Fibroblast of pulmonary artery (primary cell): ENCODE data around the gene CERS1.

Experiments
- DNase-seq: peaks from one replicate; pipeline ENCODE4 v3.0.0-alpha.2; 2010; ENCODE audit warnings: low read depth
- H3K4me3 ChIP-seq: replicated peaks from 2 replicates; pipeline ENCODE4 v1.5.1; 2011; ENCODE audit warnings: low read depth, mild to moderate bottlenecking, control low read depth, low read length, moderate library complexity
- TF ChIP-seq, protein P1 (sequence below): IDR thresholded peaks from 2 replicates; pipeline ENCODE4 v1.5.1; 2011; ENCODE audit warnings: mild to moderate bottlenecking, control low read depth, low read length, inconsistent platforms; ENCODE audit errors: missing control alignments

CERS1 gene

DNA sequence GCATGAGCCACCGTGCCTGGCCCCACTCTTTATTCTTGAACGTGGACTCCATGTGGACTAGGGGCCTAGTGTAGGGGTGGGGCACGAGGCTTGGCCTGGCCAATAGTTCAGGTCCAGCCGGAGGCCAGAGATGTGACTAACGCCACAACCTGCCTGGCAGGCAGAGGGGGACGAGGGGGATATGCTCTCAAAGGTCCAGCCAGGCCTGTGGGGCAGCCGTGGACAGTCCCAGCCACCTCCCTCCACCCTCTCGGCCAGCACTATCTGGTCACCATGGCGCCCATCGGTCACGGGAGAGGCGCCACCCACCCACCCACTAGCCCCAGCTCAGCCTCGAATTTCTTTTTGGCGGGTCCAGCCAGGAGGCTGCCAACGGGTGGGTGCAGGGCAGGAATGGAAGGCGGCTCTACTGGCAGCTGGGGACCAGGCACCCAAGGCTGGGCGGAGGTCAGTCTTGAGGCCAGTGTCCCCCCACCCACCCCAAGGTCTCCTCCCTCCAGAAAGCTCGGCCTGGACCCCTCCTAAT lies 2.2 kb upstream of the CERS1 start:
- TF ChIP-seq, protein P1, sequence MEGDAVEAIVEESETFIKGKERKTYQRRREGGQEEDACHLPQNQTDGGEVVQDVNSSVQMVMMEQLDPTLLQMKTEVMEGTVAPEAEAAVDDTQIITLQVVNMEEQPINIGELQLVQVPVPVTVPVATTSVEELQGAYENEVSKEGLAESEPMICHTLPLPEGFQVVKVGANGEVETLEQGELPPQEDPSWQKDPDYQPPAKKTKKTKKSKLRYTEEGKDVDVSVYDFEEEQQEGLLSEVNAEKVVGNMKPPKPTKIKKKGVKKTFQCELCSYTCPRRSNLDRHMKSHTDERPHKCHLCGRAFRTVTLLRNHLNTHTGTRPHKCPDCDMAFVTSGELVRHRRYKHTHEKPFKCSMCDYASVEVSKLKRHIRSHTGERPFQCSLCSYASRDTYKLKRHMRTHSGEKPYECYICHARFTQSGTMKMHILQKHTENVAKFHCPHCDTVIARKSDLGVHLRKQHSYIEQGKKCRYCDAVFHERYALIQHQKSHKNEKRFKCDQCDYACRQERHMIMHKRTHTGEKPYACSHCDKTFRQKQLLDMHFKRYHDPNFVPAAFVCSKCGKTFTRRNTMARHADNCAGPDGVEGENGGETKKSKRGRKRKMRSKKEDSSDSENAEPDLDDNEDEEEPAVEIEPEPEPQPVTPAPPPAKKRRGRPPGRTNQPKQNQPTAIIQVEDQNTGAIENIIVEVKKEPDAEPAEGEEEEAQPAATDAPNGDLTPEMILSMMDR, result no peak
- DNase-seq, result no peak
- no peak overlapping the region for H3K4me3 ChIP-seq

DNA sequence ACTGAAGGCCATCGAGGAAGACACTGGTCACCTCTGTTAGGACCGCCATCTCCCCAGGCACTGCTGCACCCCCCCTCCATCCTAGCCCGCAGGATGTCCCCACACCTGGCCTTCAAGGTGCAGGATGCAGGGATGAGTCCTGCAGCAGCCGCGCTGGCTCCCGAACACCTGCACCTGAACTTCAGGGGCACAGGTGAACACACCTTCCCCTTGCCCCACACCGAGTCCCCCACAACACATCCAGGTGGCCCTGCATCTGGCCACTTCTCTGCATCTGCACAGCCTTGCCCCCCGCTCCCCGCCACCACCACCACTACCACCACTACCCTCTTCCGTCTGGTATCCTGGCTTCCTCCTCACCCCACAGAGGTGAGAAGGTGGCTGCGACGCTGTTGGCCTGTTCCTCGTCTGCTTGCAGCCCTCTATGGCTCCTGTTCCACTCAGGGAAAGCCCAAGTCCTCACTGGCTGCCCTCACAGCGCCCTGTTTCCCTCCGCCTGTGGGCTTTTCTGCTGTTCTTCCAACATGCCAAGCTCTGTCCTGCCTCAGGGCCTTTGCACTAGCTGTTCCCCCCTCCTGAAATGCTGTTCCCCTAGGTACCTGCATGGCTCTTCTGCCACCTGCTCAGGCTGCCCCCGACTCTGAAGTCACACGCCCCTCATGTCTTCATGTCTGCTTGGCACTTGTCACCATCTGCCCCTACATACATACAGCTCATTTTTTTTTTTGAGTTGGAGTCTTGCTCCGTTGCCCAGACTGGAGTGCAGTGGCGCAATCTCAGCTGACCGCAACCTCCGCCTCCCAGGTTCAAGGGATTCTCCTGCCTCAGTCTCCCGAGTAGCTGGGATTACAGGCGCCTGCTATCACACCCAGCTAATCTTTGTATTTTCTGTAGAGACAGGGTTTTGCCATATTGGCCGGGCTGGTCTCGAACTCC lies 1.4 kb upstream of the CERS1 start:
- TF ChIP-seq, protein P1, result no peak
- no peak overlapping the region for H3K4me3 ChIP-seq
- no peak for DNase-seq

DNA sequence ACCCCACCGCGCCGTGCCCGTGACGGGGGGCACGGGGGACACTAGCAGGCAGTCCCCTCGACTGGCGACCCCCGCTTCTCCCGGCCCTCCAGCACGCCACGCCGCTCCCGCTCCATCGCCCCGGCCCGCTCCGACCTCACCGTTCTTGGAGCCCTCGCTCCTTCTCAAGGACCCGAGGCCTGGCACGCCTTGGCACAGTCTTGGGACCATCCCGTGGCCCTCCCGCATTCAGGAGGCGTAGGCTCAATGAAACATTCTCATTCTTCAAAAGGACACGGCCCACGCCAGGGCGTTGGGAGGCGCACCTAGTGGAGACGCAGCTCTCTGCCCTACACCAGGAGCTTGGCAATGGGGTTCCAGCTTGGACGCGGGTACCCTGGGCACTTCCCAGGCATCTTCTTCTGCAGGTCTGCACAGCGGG lies 473 bp upstream of the CERS1 start:
- H3K4me3 ChIP-seq, result no peak overlapping the region
- DNase-seq, result no peak
- TF ChIP-seq, protein P1, result no peak

DNA sequence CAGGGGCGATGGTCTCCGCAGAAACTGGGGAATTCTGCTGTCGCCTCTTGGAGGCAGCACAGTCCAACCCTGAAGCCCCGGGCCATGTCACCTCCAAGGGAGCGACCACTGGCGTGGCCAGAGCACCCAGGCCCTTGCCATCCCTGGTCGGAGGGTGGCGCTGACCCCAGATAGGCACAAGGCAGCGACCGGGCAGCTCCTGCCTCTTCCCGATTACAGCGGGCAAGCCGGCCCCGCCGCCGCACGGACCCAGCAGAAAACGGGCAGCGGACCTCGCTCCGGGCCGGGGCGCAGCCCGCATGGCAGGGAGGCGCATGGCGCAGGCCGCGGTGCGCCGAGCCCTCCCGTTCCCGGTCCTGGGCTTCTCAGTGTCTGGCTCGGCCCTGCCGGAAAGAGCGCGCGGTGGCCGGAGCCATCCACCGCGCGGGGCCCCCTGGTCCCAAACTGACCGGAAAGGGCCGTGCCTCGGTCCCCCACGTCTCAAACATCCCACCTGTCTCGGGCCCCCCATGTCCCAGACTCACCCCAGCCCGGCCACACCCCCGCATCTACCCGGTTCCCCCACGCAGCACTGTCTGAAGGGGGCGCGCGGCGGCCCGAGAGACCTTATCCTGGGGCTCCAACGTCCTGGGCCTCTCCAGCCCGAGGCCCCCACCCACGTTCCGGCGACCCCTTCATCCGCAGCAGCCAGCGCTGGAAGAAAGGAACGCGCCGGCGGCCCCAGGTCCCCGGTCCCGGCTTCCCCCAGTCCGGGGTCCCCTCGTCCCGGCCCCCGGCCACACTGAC lies 727 bp downstream of the CERS1 start:
- DNase-seq, result peak; percentile 34
- peak overlapping the region; percentile 49 for H3K4me3 ChIP-seq
- TF ChIP-seq, protein P1, result peak; percentile 25

DNA sequence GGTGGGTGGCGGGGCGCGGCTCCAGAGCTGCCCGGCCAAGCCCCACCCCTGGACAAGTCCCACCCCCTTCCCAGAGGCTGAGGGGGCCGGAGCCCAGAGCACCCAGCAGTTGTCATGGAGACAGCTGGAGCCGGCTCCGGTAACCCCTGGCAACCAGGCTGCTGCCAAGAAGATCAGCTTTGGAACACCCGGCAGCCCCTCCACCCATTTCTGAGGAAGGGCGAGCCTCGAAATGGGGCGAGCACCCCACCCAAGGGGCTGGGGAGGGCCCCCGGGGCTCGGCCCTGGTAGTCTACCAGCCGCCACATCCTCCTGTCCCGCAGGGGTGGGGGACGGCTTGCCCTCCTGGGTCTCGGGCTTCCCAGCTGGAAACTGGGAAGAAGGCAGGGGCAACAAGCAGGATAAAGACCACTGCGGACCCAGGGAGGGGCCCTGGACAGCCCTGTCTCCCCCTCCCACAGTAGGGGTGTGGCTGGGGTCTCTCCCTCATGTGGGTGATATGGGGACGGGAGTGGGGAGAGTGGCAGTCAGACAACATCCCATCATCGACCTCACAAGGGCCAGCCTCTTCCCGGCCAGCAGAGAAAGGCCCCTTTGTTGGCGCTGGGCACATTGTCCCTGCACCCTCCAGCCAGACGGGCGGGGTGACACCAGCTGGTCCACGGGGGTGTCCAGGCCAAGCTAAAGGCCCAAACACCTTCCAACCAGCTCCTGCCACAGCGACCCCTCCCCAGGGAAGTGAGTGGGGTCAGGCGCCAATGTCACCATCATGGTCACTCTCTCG lies 1.5 kb downstream of the CERS1 start:
- TF ChIP-seq, protein P1, result no peak
- peak overlapping the region; percentile 49 for H3K4me3 ChIP-seq
- peak; percentile 52 for DNase-seq

DNA sequence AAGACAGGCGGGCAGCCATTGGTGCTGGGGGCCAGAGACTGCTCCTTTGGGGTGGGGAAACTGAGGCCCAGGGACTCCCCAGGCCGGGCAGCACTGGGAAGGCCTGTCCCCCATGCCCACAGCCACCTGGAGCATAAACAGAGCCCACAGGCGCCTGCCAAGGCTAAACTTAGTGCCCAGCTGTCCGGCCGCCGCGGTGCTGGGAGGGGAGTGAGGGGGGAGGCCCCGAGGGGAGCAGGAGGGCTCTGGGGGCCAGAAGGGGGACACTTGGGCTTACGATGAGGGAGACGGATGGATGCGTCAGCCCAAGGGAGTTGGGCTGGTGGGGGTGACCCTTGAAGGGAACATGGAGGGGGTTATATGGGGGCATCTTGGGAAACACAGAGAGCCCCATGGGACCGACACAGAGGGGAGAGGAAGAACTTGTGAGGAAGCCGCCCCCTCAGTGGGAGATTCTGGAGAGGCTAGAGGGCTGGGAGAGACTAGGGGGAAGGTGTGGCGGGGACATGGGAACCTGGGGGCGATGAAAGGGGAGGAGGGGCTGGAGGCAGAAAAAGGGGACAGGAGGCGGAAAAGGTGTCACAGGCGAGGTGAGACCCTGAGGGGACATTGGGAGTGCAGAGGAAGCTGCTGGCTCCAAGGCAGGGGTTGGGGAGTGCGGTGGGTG lies 2.2 kb downstream of the CERS1 start:
- H3K4me3 ChIP-seq, result no peak overlapping the region
- DNase-seq, result no peak
- TF ChIP-seq, protein P1, result no peak
